Hepatocyte (in vitro differentiated cells): ENCODE results near the gene RPA3. TPM values are rescaled to one million over a fixed set of nuclear protein-coding genes. Genes with fewer than 3 reads are reported as not detected.

Source experiments
- DNase-seq: peaks from one replicate; pipeline ENCODE4 v3.0.0-alpha.2; 2016; ENCODE audit warnings: low spot score
- H2AFZ ChIP-seq: fragments of 200-600 bp; sonication (generic); 2 replicates; pipeline ENCODE4 v1.6.0; 2016; ENCODE audit warnings: antibody characterized with exemption, mild to moderate bottlenecking
- H3K27ac ChIP-seq: fragments of 200-600 bp; sonication (generic); 2 replicates; pipeline ENCODE4 v1.5.1; 2016; ENCODE audit warnings: mild to moderate bottlenecking
- H3K27me3 ChIP-seq: fragments of 200-600 bp; sonication (generic); 2 replicates; pipeline ENCODE4 v1.6.1; 2016
- H3K36me3 ChIP-seq: fragments of 200-600 bp; sonication (generic); replicated peaks from 2 replicates; pipeline ENCODE4 v1.5.1; 2016; ENCODE audit warnings: low read depth; ENCODE audit not compliant: insufficient read depth
- H3K4me1 ChIP-seq: fragments of 200-600 bp; sonication (generic); 2 replicates; pipeline ENCODE4 v1.5.1; 2016; ENCODE audit warnings: mild to moderate bottlenecking, moderate library complexity; ENCODE audit not compliant: insufficient read depth
- H3K4me2 ChIP-seq: fragments of 200-600 bp; sonication (generic); 2 replicates; pipeline ENCODE4 v1.6.0; 2016
- H3K4me3 ChIP-seq: fragments of 200-600 bp; sonication (generic); 2 replicates; pipeline ENCODE4 v1.5.1; 2016; ENCODE audit warnings: mild to moderate bottlenecking
- H3K79me2 ChIP-seq: fragments of 200-600 bp; sonication (generic); 2 replicates; pipeline ENCODE4 v1.6.0; 2017; ENCODE audit warnings: mild to moderate bottlenecking
- H3K9me2 ChIP-seq: fragments of 200-600 bp; sonication (generic); replicated peaks from 2 replicates; pipeline ENCODE4 v1.6.0; 2017; ENCODE audit warnings: mild to moderate bottlenecking; ENCODE audit not compliant: insufficient read depth
- H3K9me3 ChIP-seq: fragments of 200-600 bp; sonication (generic); 2 replicates; pipeline ENCODE4 v1.5.1; 2016; ENCODE audit warnings: low read depth, mild to moderate bottlenecking
- H4K20me1 ChIP-seq: fragments of 200-600 bp; sonication (generic); 2 replicates; pipeline ENCODE4 v1.6.0; 2016; ENCODE audit warnings: mild to moderate bottlenecking; ENCODE audit not compliant: insufficient read depth, poor library complexity, severe bottlenecking
- EZH2 ChIP-seq: fragments of 200-600 bp; sonication (generic); IDR thresholded peaks from 2 replicates; pipeline ENCODE4 v1.6.1; 2016; ENCODE audit warnings: antibody characterized with exemption, mild to moderate bottlenecking, borderline replicate concordance
- EZH2phosphoT487 ChIP-seq: fragments of 200-600 bp; sonication (generic); IDR thresholded peaks from one replicate; pipeline ENCODE4 v1.6.1; 2018; ENCODE audit warnings: antibody characterized with exemption, mild to moderate bottlenecking, low read depth, moderate library complexity; ENCODE audit not compliant: unreplicated experiment, severe bottlenecking
- WGBS: methylation state at CpG from one replicate; pipeline ENCODE4 v1.1.6; 2016; ENCODE audit warnings: low lambda C conversion rate; ENCODE audit errors: missing lambda C conversion rate; 5-methylcytosine and 5-hydroxymethylcytosine counted together
- polyA plus RNA-seq: library from polyadenylated mRNA; unstranded; fragments of >200 nt; fragmentation: Nextera tagmentation; extraction: Ambion mirVana; gene quantifications from 2 replicates; pipeline ENCODE4 v1.2.1, GENCODE V29; 2016
- total RNA-seq: library from RNA; depleted of rRNA; stranded (reverse); fragments of >200 nt; gene quantifications from 2 replicates; pipeline ENCODE4 v1.2.3, GENCODE V29; 2014
- TF ChIP-seq, protein P1 (sequence below): fragments of 200-600 bp; sonication (generic); IDR thresholded peaks from 2 replicates; pipeline ENCODE4 v1.5.1; 2016; ENCODE audit warnings: antibody characterized with exemption, mild to moderate bottlenecking; ENCODE audit not compliant: poor library complexity

Gene RPA3
- total RNA-seq (17.3 and 20.9 TPM in 2 replicates), polyA plus RNA-seq (38.2 and 46.0 TPM in 2 replicates)

DNA sequence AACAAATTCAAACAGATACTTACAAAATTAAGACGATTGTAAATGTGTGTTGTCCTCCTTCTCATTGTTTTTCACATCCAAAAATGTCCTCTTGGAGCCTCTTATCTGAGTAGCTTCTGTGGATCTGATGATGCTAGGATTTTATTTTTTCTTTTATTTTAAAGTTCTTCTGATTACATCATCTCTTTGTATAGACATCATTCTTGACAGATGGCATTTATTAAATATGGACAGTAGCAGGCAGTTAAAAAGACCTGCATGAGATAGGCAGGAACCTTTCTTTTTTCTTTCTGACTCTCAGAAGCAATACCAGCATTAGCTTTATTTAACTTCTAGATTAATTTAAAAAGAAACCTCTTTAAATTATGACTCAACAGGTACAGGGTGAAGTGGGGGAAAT is at the start of gene RPA3:
Gene RPA3, minus strand, starts transcription at position 116 of the 400 bp plus-strand sequence. CDS start 78,189 bp downstream, outside the sequence.
- Histone ChIP-seq H3K27ac (no peak within 1 kb of the TSS), H3K27me3 (no peaks in the 10 kb centered on the region), H4K20me1 (no peaks in the 10 kb centered on the region), H2AFZ (no peak within 1 kb of the TSS), H3K79me2 (no peaks in the 10 kb centered on the region), H3K9me3 (no peaks in the 10 kb centered on the region), H3K9me2 (no peaks in the 10 kb centered on the region), H3K36me3 (no peaks in the 10 kb centered on the region), H3K4me2 (no peak within 1 kb of the TSS), H3K4me3 (no peak within 1 kb of the TSS), H3K4me1 (no peaks in the 10 kb centered on the region)
- DNase-seq = no peak
- 95% methylated on average over 1 of the region's 1 CpG for WGBS
- TF ChIP-seq, protein P1, sequence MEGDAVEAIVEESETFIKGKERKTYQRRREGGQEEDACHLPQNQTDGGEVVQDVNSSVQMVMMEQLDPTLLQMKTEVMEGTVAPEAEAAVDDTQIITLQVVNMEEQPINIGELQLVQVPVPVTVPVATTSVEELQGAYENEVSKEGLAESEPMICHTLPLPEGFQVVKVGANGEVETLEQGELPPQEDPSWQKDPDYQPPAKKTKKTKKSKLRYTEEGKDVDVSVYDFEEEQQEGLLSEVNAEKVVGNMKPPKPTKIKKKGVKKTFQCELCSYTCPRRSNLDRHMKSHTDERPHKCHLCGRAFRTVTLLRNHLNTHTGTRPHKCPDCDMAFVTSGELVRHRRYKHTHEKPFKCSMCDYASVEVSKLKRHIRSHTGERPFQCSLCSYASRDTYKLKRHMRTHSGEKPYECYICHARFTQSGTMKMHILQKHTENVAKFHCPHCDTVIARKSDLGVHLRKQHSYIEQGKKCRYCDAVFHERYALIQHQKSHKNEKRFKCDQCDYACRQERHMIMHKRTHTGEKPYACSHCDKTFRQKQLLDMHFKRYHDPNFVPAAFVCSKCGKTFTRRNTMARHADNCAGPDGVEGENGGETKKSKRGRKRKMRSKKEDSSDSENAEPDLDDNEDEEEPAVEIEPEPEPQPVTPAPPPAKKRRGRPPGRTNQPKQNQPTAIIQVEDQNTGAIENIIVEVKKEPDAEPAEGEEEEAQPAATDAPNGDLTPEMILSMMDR = no peak
- TF ChIP-seq EZH2 (no peak), EZH2phosphoT487 (no peak)

DNA sequence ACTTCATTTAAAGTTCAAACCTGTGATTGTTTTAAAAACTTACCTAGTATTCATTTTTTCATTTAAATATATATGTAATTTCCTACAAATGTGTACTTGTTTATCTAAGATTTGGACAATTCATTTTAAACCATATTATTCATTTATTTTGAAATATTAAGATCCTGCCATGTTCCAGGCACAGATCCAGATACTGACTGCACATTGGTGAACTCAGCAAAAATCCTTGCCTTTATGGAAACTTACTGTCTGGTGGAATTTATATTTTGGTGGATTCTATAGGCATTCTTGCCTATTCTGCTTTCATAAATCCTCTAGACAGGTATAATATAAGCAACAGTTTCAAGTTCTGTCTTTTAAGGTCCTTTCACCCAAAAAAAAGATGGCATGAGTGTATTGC is 48.3 kb upstream of the RPA3 start:
- Histone ChIP-seq H3K9me2 (no peaks in the 10 kb centered on the region), H2AFZ (no peak overlapping the region), H3K36me3 (no peaks in the 10 kb centered on the region), H3K27ac (no peak overlapping the region), H3K4me3 (no peak overlapping the region), H3K79me2 (no peaks in the 10 kb centered on the region), H3K27me3 (no peaks in the 10 kb centered on the region), H3K4me2 (no peak overlapping the region), H3K4me1 (peaks cover 8% of the 10 kb centered on the region), H3K9me3 (no peaks in the 10 kb centered on the region), H4K20me1 (no peaks in the 10 kb centered on the region)
- no peak for DNase-seq
- TF ChIP-seq EZH2 = no peak
- TF ChIP-seq EZH2phosphoT487 = no peak
- TF ChIP-seq, protein P1 = no peak

DNA sequence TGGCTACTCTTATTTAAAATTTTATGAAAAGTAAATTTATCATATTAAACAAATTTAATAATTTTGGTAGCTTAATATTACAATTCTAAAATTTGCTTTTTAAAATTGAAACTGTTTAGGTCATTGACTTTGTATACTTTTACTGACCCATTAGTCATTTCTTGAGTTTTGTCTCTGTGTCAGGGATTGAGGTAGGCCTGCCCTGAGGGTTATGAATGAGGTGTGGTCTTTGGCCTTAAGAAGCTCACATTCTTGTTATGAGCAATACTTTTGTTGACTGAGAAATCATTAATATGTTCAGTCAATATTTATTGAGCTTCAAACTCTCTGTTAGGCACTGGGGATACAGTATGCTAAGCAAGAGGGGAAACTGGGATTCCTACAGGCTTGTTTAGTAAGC is 47.0 kb upstream of the RPA3 start:
- Histone ChIP-seq H3K4me3 (no peak overlapping the region), H3K9me3 (no peaks in the 10 kb centered on the region), H3K4me2 (no peak overlapping the region), H3K36me3 (no peaks in the 10 kb centered on the region), H4K20me1 (no peaks in the 10 kb centered on the region), H3K79me2 (no peaks in the 10 kb centered on the region), H2AFZ (no peak overlapping the region), H3K27ac (no peak overlapping the region), H3K27me3 (no peaks in the 10 kb centered on the region), H3K4me1 (peaks cover 8% of the 10 kb centered on the region), H3K9me2 (no peaks in the 10 kb centered on the region)
- TF ChIP-seq, protein P1 = no peak
- TF ChIP-seq EZH2 (no peak), EZH2phosphoT487 (no peak)
- no peak for DNase-seq
